Measurements from ENCODE around the gene TNRC6C.
"Not testable (repeated sequence)": the region's sequence is repeated elsewhere in the genome, so short reads cannot be mapped to it uniquely, and the experiment has no call there.

TNRC6C gene

GRCh38 chr17:78043031-78043430, 84.5 kb downstream of the TNRC6C start:
- no peak for DNase-seq (ENCODE audit: low read depth)

GRCh38 chr17:78044280-78044835, 85.9 kb downstream of the TNRC6C start:
- no peak for DNase-seq (ENCODE audit: low read depth)

- DNase-seq (ENCODE audit: low read depth) = no peak
Observed at GRCh38 chr17:78045316-78045715, 86.8 kb downstream of the TNRC6C start.

- no peak for DNase-seq (ENCODE audit: low read depth)
Observed at GRCh38 chr17:78046923-78047322, 88.4 kb downstream of the TNRC6C start.

- DNase-seq (ENCODE audit: low read depth) = no peak
Observed at GRCh38 chr17:78048346-78049292, 90.1 kb downstream of the TNRC6C start.

GRCh38 chr17:78049609-78050008, 91.1 kb downstream of the TNRC6C start:
- DNase-seq (ENCODE audit: low read depth) = no peak

- no peak for DNase-seq (ENCODE audit: low read depth)
Observed at GRCh38 chr17:78051186-78051972, 92.9 kb downstream of the TNRC6C start.

GRCh38 chr17:78053777-78054468, 95.4 kb downstream of the TNRC6C start:
- no peak for DNase-seq (ENCODE audit: low read depth)

GRCh38 chr17:78057113-78057740, 98.7 kb downstream of the TNRC6C start:
- no peak for DNase-seq (ENCODE audit: low read depth)

- no peak for DNase-seq (ENCODE audit: low read depth)
Observed at GRCh38 chr17:78058001-78058400, 99.5 kb downstream of the TNRC6C start.

- no peak for DNase-seq (ENCODE audit: low read depth)
Observed at GRCh38 chr17:78058581-78058980, 100.1 kb downstream of the TNRC6C start.

- no peak for DNase-seq (ENCODE audit: low read depth)
Observed at GRCh38 chr17:78062596-78062995, 104.1 kb downstream of the TNRC6C start.

GRCh38 chr17:78063489-78063888, 105.0 kb downstream of the TNRC6C start:
- DNase-seq (ENCODE audit: low read depth) = no peak

GRCh38 chr17:78064708-78065107, 106.2 kb downstream of the TNRC6C start:
- no peak for DNase-seq (ENCODE audit: low read depth)

- DNase-seq (ENCODE audit: low read depth) = not testable (repeated sequence)
Observed at GRCh38 chr17:78066976-78067375, 108.5 kb downstream of the TNRC6C start.

GRCh38 chr17:78069695-78070094, 111.2 kb downstream of the TNRC6C start:
- no peak for DNase-seq (ENCODE audit: low read depth)

- DNase-seq (ENCODE audit: low read depth) = no peak
Observed at GRCh38 chr17:78072961-78073360, 114.5 kb downstream of the TNRC6C start.

GRCh38 chr17:78075011-78075410, 116.5 kb downstream of the TNRC6C start:
- DNase-seq (ENCODE audit: low read depth) = no peak

GRCh38 chr17:78075545-78075944, 117.0 kb downstream of the TNRC6C start:
- DNase-seq (ENCODE audit: low read depth) = no peak

GRCh38 chr17:78079253-78079652, 120.8 kb downstream of the TNRC6C start:
- no peak for DNase-seq (ENCODE audit: low read depth)

- no peak for DNase-seq (ENCODE audit: low read depth)
Observed at GRCh38 chr17:78081551-78081950, 123.0 kb downstream of the TNRC6C start.

Data from HS-27A (cell line).